Left lung (tissue), 10 donors: ENCODE data around the gene MFNG. TPM values are rescaled to one million over a fixed set of nuclear protein-coding genes. Genes with fewer than 3 reads are reported as not detected.

Experiments used
- ATAC-seq: fragments of 200-7000 bp; cut with Tn5 transposase; one replicate; pipeline ENCODE4 v1.9.1; 2020; ENCODE audit warnings: moderate library complexity
- DNase-seq, 4 donors: peaks; one replicate each; pipeline ENCODE4 v3.0.0-alpha.2; 2013 to 2020
- H3K27ac ChIP-seq, 2 donors: fragments of 200-600 bp; sonication (generic) in 1 of 2; one replicate each; pipeline versions ENCODE4 v1.5.0 to v1.8.0; 2020 to 2021
- H3K27me3 ChIP-seq, 2 donors: fragments of 200-600 bp; sonication (generic) in 1 of 2; one replicate each; pipeline versions ENCODE4 v1.5.0 to v1.8.0; 2020 to 2021
- H3K36me3 ChIP-seq, 2 donors: fragments of 200-600 bp; sonication (generic) in 1 of 2; one replicate each; pipeline versions ENCODE4 v1.5.0 to v1.8.0; 2020 to 2021
- H3K4me1 ChIP-seq, 2 donors: fragments of 200-600 bp; one replicate each; pipeline ENCODE4 v1.8.0; 2021
- H3K4me3 ChIP-seq, 2 donors: fragments of 200-600 bp; sonication (generic) in 1 of 2; one replicate each; pipeline versions ENCODE4 v1.5.0 to v1.8.0; 2020 to 2021; ENCODE audit warnings: mild to moderate bottlenecking in 1 of 2
- H3K9me3 ChIP-seq, 2 donors: fragments of 200-600 bp; sonication (generic) in 1 of 2; one replicate each; pipeline versions ENCODE4 v1.5.0 to v1.8.0; 2020 to 2021
- CTCF ChIP-seq, 2 donors: fragments of 200-600 bp; sonication (generic) in 1 of 2; IDR thresholded peaks; one replicate each; pipeline versions ENCODE4 v1.5.0 to v1.8.0; 2021; ENCODE audit warnings: antibody characterized with exemption in 2 of 2
- intact Hi-C, 2 donors: fragments of 100-400 bp; cut with DNase I; formaldehyde crosslinking; loops; one replicate each; pipeline versions ENCODE4 v1.11.2 to v1.14.2; 2022
- polyA plus RNA-seq, 6 donors: library from polyadenylated mRNA; unstranded; fragments of 120-200 nt; gene quantifications; one replicate each; pipeline ENCODE4 v1.2.1, GENCODE V29; 2013; ENCODE audit not compliant: insufficient read length in 6 of 6
- total RNA-seq, 2 donors: library from RNA; stranded (reverse); fragmentation: NEBNext Ultra II Directional; extraction: Animal tissue kit (Norgen Biotek cat#: 25700); gene quantifications; one replicate each; pipeline ENCODE4 v1.2.1, GENCODE V29; 2021
- donor health status: DM: no; HTN: yes; CAD: no.
- donor health status: DM: no; HTN: no; CAD: no.

Gene MFNG
- total and polyA plus RNA-seq, 8 donors = 17.7 to 46.4 (median 22.3) TPM

GRCh38 chr22:37522482-37522881, 36.3 kb upstream of the MFNG start:
- H3K9me3 ChIP-seq = no peaks in the 10 kb centered on the region
- no peak for DNase-seq
- TF ChIP-seq CTCF (IDR thresholded peaks at IDR 0.05) = no peak
- H3K27me3 ChIP-seq = peaks cover 7 to 42% of the 10 kb centered on the region in 2 donors
- intact Hi-C loops = no loop called here
- H3K4me1 ChIP-seq = peaks cover 4 to 28% of the 10 kb centered on the region in 2 donors
- no peaks in the 10 kb centered on the region for H3K36me3 ChIP-seq
- no peak overlapping the region for H3K27ac ChIP-seq
- H3K4me3 ChIP-seq = no peak overlapping the region
- ATAC-seq = no peak

GRCh38 chr22:37521236-37521739, 35.1 kb upstream of the MFNG start:
- intact Hi-C loops = no loop called here
- no peak overlapping the region for H3K4me3 ChIP-seq
- H3K4me1 ChIP-seq = peaks cover 4 to 28% of the 10 kb centered on the region in 2 donors
- H3K27me3 ChIP-seq = peaks cover 7 to 44% of the 10 kb centered on the region in 2 donors
- no peak overlapping the region for H3K27ac ChIP-seq
- TF ChIP-seq CTCF (IDR thresholded peaks at IDR 0.05) = no peak
- no peak for ATAC-seq
- peak in 1 of 4 donors; percentile 35 for DNase-seq
- H3K9me3 ChIP-seq = no peaks in the 10 kb centered on the region
- no peaks in the 10 kb centered on the region for H3K36me3 ChIP-seq

- DNase-seq = peak in 1 of 4 donors; percentile 38
- peaks cover 4 to 28% of the 10 kb centered on the region in 2 donors for H3K4me1 ChIP-seq
- TF ChIP-seq CTCF (IDR thresholded peaks at IDR 0.05) = no peak
- no peak overlapping the region for H3K27ac ChIP-seq
- H3K9me3 ChIP-seq = no peaks in the 10 kb centered on the region
- H3K4me3 ChIP-seq = no peak overlapping the region
- intact Hi-C loops = no loop called here
- no peaks in the 10 kb centered on the region for H3K36me3 ChIP-seq
- peaks cover 7 to 44% of the 10 kb centered on the region in 2 donors for H3K27me3 ChIP-seq
- no peak for ATAC-seq
These were observed 34.6 kb upstream of the MFNG start for GRCh38 chr22:37520776-37521191.

GRCh38 chr22:37519268-37520195, 33.3 kb upstream of the MFNG start, which contains the start of gene CARD10:
TSS of gene CARD10 (minus strand) at chr22:37519415. CDS start at chr22:37519200, 215 bp downstream.
- peaks cover 7 to 44% of the 10 kb centered on the region in 2 donors for H3K27me3 ChIP-seq
- H3K9me3 ChIP-seq = no peaks in the 10 kb centered on the region
- ATAC-seq (peak; percentile 69), DNase-seq (peak in 2 of 4 donors; percentile 50 to 81)
- H3K36me3 ChIP-seq = no peaks in the 10 kb centered on the region
- H3K4me3 ChIP-seq = peak within 1 kb of the TSS; percentile 48 to 52
- H3K27ac ChIP-seq = peak within 1 kb of the TSS in 1 of 2 donors; percentile 71
- H3K4me1 ChIP-seq = peaks cover 0 to 21% of the 10 kb centered on the region in 2 donors
- no peak for TF ChIP-seq CTCF (IDR thresholded peaks at IDR 0.05)
- intact Hi-C loops = no loop called here
